DND-41 (cell line): ENCODE results near the gene GAN.

Source experiments
- EZH2 ChIP-seq: IDR thresholded peaks from 3 replicates; pipeline ENCODE4 v1.6.1; 2012; ENCODE audit warnings: borderline replicate concordance, low read depth, mild to moderate bottlenecking, moderate library complexity, low read length, inconsistent platforms; ENCODE audit not compliant: severe bottlenecking
- TF ChIP-seq, protein P1 (sequence below): IDR thresholded peaks from 2 replicates; pipeline ENCODE4 v1.5.1; 2012; ENCODE audit warnings: borderline replicate concordance, low read length, moderate library complexity, mild to moderate bottlenecking; ENCODE audit not compliant: poor library complexity, severe bottlenecking; ENCODE audit errors: extremely low read depth

DNA sequence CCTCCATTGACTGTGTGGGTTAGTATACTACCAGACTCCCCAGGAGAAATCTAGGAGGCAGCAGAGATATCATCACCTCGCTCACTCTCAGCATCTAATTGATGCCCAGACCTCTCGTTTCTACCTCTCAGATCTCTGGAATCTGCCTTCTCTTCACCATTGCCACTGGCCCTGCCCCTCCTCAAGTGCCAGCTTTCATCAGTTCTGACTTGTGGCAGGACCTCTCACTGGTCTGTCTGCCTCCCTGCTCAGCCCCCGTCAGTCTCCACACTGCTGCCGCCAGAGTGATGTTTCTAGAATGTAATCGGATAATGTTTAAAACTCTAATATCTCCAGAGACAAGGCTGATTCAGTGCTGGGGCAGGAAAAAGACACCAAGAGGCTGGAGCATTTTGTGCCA, 15.2 kb downstream of the GAN start:
- TF ChIP-seq, protein P1, sequence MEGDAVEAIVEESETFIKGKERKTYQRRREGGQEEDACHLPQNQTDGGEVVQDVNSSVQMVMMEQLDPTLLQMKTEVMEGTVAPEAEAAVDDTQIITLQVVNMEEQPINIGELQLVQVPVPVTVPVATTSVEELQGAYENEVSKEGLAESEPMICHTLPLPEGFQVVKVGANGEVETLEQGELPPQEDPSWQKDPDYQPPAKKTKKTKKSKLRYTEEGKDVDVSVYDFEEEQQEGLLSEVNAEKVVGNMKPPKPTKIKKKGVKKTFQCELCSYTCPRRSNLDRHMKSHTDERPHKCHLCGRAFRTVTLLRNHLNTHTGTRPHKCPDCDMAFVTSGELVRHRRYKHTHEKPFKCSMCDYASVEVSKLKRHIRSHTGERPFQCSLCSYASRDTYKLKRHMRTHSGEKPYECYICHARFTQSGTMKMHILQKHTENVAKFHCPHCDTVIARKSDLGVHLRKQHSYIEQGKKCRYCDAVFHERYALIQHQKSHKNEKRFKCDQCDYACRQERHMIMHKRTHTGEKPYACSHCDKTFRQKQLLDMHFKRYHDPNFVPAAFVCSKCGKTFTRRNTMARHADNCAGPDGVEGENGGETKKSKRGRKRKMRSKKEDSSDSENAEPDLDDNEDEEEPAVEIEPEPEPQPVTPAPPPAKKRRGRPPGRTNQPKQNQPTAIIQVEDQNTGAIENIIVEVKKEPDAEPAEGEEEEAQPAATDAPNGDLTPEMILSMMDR, result no peak
- no peak for TF ChIP-seq EZH2
